ENCODE measurements around the gene KPNA5. TPM values are rescaled to one million over a fixed set of nuclear protein-coding genes. Genes with fewer than 3 reads are reported as not detected.
"Not testable (repeated sequence)": the region's sequence is repeated elsewhere in the genome, so short reads cannot be mapped to it uniquely, and the experiment has no call there.

The KPNA5 gene
- 8.4 and 10.0 TPM in 2 replicates for total RNA-seq

DNA sequence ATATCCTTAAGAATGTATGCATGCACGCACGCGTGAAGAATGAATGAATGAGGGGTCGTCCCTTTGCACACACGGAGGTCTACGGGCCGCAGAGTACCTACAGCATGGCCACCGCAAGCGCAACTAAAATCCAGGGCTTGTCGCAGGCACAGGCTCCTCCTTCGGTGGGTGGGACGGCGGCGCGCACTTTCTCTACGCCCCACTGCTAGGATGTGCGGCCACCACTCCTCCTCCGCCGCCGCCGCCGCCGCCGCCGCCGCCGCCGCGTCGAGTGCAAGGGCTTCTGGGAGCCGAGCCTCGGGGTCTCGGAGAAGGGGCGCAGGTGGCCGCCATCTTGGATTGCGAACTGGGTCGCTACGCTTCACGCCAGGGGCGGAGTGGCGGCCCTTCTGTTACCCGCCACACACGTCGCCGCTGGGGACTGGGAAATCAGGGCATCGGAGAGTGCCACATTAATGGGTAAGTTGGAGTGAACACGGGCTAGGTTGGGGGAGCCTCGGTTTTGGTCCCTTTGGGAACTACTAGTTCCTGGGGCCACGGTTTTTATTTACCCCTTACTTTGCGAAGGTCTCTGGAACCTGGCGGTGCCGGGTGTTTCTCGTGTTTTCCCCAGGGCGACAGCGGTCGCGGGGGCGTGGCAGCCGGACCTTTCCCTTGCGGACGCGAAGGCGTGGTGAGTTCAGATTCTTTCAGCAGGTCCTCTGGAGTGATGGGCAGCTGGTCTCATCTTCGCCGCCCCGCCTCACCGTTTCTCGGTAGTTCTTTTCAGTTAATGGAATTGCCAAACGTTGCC, at the start of gene KPNA5:
TSS of gene KPNA5 (plus strand) at position 332 of the 793 bp plus-strand sequence. CDS start at position 456, 124 bp downstream.
- intact Hi-C loops (cut with micrococcal nuclease): loop anchor here (1.0 to 2.0 kb wide), 6 partner anchors 13 to 802 kb away; partner anchors contain the start of genes DCBLD1, NT5DC1, RWDD1 and TSPYL1

DNA sequence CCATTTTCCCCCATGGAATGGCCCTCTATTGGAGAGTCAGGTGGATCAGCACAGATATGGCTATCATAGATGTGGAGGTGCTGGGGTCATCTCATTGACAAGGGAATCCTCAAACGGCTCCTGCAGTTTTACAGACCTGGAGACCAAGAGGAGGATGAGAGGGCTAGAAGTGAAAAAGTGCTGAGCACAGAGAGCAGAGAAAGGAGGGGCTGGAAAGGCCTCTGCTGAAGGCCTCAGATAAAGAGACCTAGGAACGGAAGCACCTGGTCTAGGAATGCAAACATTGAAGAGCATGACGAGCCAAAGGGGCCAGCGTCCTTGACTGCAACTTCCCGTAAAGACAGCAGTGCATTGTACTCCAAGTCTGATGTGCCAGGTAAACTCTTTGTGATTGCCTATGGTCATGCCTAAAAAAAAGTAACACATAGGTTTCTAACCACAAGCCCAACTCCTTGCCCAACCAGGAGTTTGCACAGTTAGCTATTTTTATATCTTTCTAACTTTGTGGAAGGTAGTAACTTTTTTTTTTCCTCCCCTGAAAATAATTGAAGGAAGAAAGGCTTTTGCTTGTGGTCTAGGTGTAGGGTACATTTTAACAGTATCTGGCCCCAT, 49.5 kb upstream of the KPNA5 start:
- intact Hi-C loops (cut with micrococcal nuclease): no loop called here

DNA sequence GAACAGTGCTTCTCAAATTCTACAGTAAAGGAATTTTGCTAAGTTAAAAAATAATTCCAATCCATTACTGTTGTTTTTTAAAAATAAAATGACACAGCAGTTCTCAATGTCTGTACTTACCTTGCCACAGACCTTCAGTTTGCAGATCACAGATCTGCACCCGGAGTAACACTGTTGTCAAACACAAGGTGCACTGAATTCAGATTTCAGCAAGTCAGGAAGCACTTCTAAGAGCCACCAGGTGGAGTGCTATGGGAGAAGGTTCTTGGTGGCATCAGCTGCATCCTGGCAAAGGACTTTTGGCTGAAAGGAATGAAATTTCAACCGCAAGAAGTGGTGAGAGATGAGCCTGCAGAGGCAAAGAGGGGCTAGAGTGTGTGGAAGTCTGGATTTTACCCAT, 47.3 kb upstream of the KPNA5 start:
- intact Hi-C loops (cut with micrococcal nuclease): no loop called here

- intact Hi-C loops (cut with micrococcal nuclease): no loop called here
These were observed 32.9 kb upstream of the KPNA5 start for GRCh38 chr6:116648156-116648555.

DNA sequence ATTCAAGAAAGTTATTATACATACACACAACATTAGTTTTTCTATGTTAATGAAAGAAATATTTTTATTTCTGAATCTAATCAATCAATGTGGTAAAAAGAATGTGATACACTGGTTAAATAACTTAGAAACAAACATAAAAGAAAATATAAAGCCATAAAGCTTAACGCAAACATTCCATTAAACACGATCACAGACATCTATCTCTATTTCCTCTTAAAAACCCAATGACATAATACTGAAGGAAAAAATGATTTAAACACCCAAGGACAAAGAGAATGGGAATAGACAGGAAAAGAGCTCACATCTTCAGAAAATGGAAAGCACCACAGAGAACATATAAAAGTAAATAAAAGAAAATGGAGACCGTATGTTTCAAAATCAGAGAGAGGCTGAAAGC, 31.9 kb upstream of the KPNA5 start:
- intact Hi-C loops (cut with micrococcal nuclease): no loop called here

GRCh38 chr6:116651916-116652315, 29.1 kb upstream of the KPNA5 start:
- intact Hi-C loops (cut with micrococcal nuclease): no loop called here

- intact Hi-C loops (cut with micrococcal nuclease): no loop called here
These were observed 19.4 kb upstream of the KPNA5 start for GRCh38 chr6:116661594-116661993.

GRCh38 chr6:116662202-116662601, 18.8 kb upstream of the KPNA5 start:
- intact Hi-C loops (cut with micrococcal nuclease): no loop called here

DNA sequence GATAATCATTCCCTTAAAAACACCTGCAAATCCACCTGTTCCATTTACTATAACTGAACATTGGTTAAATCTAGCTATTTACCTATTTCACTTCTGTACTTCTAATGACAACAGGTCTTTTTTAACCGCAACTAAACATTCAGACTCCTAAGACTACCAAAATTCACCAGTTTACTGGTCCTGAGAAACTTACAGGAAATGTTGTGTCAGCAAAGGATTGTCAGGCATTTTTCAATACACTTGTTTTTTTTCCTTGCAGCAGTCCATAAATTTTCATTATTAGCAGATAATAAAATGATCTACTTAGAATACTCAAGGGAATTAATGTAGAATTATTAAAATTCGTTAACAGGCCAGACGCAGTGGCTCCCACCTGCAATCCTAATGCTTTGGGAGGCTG, 17.7 kb upstream of the KPNA5 start:
- intact Hi-C loops (cut with micrococcal nuclease): no loop called here

- intact Hi-C loops (cut with micrococcal nuclease): not testable (repeated sequence)
These were observed 16.8 kb upstream of the KPNA5 start for GRCh38 chr6:116664169-116664568.

DNA sequence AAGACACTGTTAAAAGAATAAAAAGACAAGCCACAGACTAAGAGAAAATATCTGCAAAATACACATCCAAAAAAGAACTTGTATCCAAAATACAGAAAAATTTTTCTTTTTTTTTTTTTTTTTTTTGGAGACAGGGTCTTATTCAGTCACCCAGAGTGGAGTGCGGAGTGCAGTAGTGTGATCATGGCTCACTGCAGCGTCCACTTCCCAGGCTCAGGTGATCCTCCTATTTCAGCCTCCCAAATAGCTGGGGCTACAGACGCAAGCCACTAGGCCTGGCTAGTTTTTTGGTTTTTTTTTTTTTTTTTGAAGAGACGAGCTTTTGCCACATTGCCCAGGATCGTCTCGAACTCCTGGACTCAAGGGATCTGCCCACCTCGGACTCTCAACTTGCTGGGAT, 15.5 kb upstream of the KPNA5 start:
- intact Hi-C loops (cut with micrococcal nuclease): loop anchor here (5.0 kb wide), 2 partner anchors 413 to 563 kb away; partner anchors contain the start of genes NT5DC1 and TSPYL4

DNA sequence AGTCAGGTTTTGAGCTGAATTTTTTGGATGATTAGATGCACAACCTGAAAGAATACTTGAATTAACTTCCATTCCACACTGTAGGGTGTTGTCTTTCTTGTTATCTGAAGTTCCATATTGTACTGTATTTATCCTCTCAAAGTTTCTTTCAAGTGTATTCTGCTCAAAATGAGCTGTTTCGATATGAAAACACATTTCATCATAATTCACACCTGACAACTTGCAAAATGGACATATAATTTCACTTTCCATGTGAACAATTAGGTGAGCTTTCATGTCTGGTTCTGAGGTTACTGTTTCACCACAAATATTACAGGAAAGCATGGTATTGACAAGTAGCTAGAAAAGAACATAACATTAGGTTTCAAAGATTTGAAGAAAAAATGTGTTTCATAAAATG, 14.1 kb upstream of the KPNA5 start:
- intact Hi-C loops (cut with micrococcal nuclease): loop anchor here (5.0 kb wide), 2 partner anchors 415 to 565 kb away; partner anchors contain the start of genes NT5DC1 and TSPYL4

GRCh38 chr6:116667623-116668022, 13.4 kb upstream of the KPNA5 start:
- intact Hi-C loops (cut with micrococcal nuclease): loop anchor here (1.0 to 5.0 kb wide), 8 partner anchors 14 to 565 kb away; partner anchors contain the start of genes KPNA5, NT5DC1, RSPH4A and RWDD1

- intact Hi-C loops (cut with micrococcal nuclease): no loop called here
These were observed 8.7 kb upstream of the KPNA5 start for GRCh38 chr6:116672306-116672705.

DNA sequence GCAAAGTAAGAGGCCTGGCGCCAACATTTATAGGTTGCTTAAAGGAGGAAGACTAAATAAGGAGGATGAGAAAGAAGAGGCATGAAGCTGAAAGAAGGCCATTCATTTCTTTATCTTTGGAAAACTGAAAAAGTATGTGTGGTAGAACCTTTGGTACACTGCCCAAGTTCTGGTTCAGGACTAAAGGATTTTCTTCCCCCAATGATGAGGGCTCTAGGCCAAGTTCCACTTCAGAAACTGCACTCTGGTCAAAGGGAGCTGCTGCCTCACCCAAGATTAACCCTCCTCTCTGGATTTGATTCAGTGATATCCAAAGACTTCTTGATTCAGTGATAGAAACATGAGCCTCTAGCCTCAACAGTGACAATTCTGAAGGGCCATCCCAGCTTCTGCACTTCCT, 5.0 kb upstream of the KPNA5 start:
- intact Hi-C loops (cut with micrococcal nuclease): no loop called here

DNA sequence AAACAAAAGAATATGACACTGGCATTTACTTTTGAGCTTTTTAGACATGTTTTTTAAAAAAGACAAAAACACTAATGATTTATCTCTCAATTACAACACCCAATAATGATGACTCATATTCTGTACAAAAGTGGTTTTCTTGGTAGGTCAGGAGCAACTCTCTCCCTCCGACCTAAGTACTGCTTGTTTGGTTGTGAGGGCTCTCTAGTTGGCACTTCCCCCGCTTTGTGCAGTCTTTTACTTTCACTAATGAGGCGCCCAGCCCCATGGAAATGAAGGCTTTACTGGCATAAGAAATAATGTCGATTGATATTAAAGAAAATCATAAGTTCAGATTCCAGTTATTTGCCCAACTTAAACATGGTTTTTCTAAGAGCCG, 1.3 kb downstream of the KPNA5 start:
- intact Hi-C loops (cut with micrococcal nuclease): no loop called here

- intact Hi-C loops (cut with micrococcal nuclease): no loop called here
These were observed 4.5 kb downstream of the KPNA5 start for GRCh38 chr6:116685437-116685993.

DNA sequence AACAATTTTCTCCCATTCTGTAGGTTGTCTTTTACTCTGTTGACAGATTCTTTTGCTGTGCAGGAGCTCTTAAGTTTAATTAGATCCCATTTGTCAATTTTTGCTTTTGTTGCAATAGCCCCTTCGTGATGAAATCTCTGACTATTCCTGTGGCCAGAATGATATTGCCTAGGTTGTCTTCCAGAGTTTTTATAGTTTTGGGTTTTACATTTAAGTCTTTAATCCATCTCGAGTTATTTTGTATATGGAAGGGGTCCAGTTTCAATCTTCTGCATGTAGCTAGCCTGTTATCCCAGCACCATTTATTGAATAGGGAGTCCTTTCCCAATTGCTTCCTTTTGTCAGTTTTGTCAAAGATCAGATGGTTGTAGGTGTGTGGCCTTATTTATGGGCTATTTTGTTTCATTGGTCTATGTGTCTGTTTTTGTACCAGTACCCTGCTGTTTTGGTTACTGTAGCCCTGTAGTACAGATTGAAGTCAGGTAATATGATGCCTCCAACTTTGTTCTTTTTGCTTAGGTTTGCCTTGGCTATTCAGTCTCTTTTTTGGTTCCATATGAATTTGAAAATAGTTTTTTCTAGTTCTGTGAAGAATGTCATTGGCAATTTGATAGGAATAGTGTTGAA, 5.6 kb downstream of the KPNA5 start:
- intact Hi-C loops (cut with micrococcal nuclease): not testable (repeated sequence)

- intact Hi-C loops (cut with micrococcal nuclease): no loop called here
These were observed 10.1 kb downstream of the KPNA5 start for GRCh38 chr6:116691154-116691553.

DNA sequence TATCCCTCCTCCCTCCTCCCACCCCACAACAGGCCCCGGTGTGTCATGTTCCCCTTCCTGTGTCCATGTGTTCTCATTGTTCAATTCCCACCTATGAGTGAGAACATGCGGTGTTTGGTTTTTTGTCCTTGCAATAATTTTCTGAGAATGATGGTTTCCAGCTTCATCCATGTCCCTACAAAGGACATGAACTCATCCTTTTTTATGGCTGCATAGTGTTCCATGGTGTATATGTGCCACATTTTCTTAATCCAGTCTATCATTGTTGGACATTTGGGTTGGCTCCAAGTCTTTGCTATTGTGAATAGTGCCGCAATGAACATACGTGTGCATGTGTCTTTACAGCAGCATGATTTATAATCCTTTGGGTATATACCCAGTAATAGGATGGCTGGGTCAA, 11.9 kb downstream of the KPNA5 start:
- intact Hi-C loops (cut with micrococcal nuclease): not testable (repeated sequence)

DNA sequence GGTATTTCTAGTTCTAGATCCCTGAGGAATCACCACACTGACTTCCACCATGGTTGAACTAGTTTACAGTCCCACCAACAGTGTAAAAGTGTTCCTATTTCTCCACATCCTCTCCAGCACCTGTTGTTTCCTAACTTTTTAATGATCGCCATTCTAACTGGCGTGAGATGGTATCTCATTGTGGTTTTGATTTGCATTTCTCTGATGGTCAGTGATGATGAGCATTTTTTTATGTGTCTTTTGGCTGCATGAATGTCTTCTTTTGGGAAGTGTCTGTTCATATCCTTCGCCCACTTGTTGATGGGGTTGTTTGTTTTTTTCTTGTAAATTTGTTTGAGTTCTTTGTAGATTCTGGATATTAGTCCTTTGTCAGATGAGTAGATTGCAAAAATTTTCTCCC, 12.3 kb downstream of the KPNA5 start:
- intact Hi-C loops (cut with micrococcal nuclease): not testable (repeated sequence)

GRCh38 chr6:116695401-116695800, 14.4 kb downstream of the KPNA5 start:
- intact Hi-C loops (cut with micrococcal nuclease): loop anchor here (1.0 kb wide), 2 partner anchors 14 to 27 kb away; partner anchors contain the start of genes KPNA5 and ZUP1
